ENCODE measurements around the gene RASGEF1C. TPM values are rescaled to one million over a fixed set of nuclear protein-coding genes. Genes with fewer than 3 reads are reported as not detected.

The RASGEF1C gene
- total RNA-seq, 1 experiment from 2014 or later, result not detected

DNA sequence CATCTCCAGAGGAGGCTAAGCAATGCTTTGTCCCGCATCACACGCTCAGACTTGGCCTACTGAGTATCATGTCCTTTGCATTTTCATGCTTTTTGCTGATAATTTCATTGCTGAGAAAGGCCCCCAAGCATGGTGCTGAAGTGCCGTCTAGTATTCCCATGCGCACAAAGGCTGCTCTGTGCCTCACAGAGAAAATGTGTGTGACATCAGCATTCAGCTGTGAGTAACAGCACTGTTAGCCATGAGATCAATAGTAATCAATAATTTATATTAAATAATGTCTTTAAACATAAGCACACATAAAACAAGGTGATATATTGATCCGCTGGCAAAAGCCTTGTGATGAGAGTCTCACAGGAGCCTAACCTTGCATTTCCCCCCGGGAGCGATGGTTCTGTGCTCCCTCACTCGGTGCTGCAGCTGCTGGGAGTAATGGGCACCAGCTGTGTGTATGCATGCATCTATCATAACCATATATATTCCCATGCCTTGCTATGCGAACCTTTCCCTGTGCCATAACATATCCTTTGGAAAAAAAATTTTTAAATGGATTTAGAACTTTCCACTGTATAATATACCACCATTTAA is 87.1 kb downstream of the RASGEF1C start:
- Histone ChIP-seq H3K4me3 (ENCODE audit: low read length) (no peak overlapping the region), H3K27me3 (ENCODE audit: low read length) (no peaks in the 10 kb centered on the region), H3K9ac (ENCODE audit: low read length) (no peak overlapping the region), H3K36me3 (ENCODE audit: insufficient read depth, low read length) (no peaks in the 10 kb centered on the region), H3K4me1 (ENCODE audit: low read length) (no peaks in the 10 kb centered on the region), H3K9me2 (replicated peaks; ENCODE audit: insufficient read depth, low read length) (no peaks in the 10 kb centered on the region), H2AFZ (ENCODE audit: low read length) (no peak overlapping the region), H3K79me2 (ENCODE audit: low read length) (no peaks in the 10 kb centered on the region), H3K4me2 (ENCODE audit: low read depth, low read length, poor library complexity, severe bottlenecking) (no peak overlapping the region), H4K20me1 (ENCODE audit: insufficient read depth, low read depth, low read length) (no peaks in the 10 kb centered on the region), H3K9me3 (ENCODE audit: low read length) (no peaks in the 10 kb centered on the region), H3K27ac (ENCODE audit: low read length) (no peak overlapping the region)
- DNase-seq, result no peak

DNA sequence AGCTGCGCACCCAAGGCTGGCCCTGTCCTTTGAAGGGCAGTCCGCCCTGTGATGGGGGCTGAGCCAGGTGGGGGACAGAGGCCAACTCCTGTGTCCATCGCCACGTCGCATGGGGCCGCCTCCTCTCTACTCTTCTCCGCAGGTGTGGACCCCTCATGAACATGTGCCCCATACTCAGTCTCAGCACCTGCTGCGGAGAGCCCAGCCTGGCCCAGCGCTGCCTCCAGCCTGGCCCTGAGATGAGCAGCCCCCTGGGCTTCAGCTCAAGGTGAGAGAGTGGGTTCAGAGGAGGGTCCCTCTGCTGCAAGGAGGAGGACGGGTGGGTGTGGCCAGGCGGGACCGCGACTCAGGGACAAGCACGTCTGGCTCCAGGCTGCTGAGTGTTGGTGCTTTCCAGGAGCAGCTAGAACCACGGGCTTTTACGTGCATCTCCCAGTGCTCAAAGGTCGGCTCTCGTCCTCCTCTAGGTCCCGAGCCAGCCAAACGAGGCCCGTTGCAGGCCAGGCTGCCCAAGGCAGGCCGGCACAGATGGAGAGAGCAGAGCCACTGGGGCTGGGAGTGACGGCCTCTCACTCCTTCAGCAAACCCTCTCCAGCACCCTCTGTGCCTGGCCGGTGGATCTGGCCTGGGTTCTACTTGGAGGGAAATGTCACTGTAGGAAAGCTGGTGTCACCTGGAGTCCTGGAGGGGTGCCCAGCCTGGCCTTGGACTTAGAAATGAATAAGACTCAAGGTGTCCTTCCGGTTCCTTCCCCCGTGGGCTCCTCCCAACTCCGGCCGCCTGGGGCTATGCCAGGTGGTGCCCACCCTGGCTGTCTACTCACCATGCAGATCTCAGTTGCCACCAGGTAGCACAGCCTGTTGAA is 88.5 kb downstream of the RASGEF1C start:
- H3K27ac ChIP-seq (ENCODE audit: low read length), result no peak overlapping the region
- no peak overlapping the region for H3K4me2 ChIP-seq (ENCODE audit: low read depth, low read length, poor library complexity, severe bottlenecking)
- no peaks in the 10 kb centered on the region for H4K20me1 ChIP-seq (ENCODE audit: insufficient read depth, low read depth, low read length)
- no peaks in the 10 kb centered on the region for H3K9me2 ChIP-seq (replicated peaks; ENCODE audit: insufficient read depth, low read length)
- H3K9me3 ChIP-seq (ENCODE audit: low read length), result no peaks in the 10 kb centered on the region
- no peaks in the 10 kb centered on the region for H3K27me3 ChIP-seq (ENCODE audit: low read length)
- H3K9ac ChIP-seq (ENCODE audit: low read length), result no peak overlapping the region
- no peaks in the 10 kb centered on the region for H3K36me3 ChIP-seq (ENCODE audit: insufficient read depth, low read length)
- H3K4me3 ChIP-seq (ENCODE audit: low read length), result no peak overlapping the region
- H3K4me1 ChIP-seq (ENCODE audit: low read length), result no peaks in the 10 kb centered on the region
- H3K79me2 ChIP-seq (ENCODE audit: low read length), result no peaks in the 10 kb centered on the region
- no peak overlapping the region for H2AFZ ChIP-seq (ENCODE audit: low read length)
- no peak for DNase-seq

DNA sequence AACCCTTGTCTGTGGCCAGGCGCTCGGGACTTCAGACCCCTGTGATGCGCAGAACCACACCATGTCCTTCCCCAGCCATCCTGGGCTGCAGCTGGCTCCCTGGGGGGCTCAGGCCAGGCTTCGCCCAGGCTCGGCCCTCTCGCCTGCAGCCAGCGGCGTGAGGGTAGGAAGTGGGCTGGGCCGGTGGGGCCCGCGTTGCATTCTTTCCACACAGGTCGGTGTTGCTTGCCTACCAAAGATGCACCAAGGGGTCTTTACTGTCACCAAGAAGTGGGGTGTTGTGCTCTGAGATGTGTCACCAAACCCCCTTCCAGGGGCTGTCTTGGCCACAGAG is 89.1 kb downstream of the RASGEF1C start:
- no peak overlapping the region for H3K4me3 ChIP-seq (ENCODE audit: low read length)
- no peak overlapping the region for H3K27ac ChIP-seq (ENCODE audit: low read length)
- H3K4me2 ChIP-seq (ENCODE audit: low read depth, low read length, poor library complexity, severe bottlenecking), result no peak overlapping the region
- H3K27me3 ChIP-seq (ENCODE audit: low read length), result no peaks in the 10 kb centered on the region
- no peak overlapping the region for H3K9ac ChIP-seq (ENCODE audit: low read length)
- H3K4me1 ChIP-seq (ENCODE audit: low read length), result no peaks in the 10 kb centered on the region
- no peaks in the 10 kb centered on the region for H3K79me2 ChIP-seq (ENCODE audit: low read length)
- no peak for DNase-seq
- no peaks in the 10 kb centered on the region for H4K20me1 ChIP-seq (ENCODE audit: insufficient read depth, low read depth, low read length)
- no peaks in the 10 kb centered on the region for H3K9me2 ChIP-seq (replicated peaks; ENCODE audit: insufficient read depth, low read length)
- no peaks in the 10 kb centered on the region for H3K9me3 ChIP-seq (ENCODE audit: low read length)
- no peak overlapping the region for H2AFZ ChIP-seq (ENCODE audit: low read length)
- H3K36me3 ChIP-seq (ENCODE audit: insufficient read depth, low read length), result no peaks in the 10 kb centered on the region

DNA sequence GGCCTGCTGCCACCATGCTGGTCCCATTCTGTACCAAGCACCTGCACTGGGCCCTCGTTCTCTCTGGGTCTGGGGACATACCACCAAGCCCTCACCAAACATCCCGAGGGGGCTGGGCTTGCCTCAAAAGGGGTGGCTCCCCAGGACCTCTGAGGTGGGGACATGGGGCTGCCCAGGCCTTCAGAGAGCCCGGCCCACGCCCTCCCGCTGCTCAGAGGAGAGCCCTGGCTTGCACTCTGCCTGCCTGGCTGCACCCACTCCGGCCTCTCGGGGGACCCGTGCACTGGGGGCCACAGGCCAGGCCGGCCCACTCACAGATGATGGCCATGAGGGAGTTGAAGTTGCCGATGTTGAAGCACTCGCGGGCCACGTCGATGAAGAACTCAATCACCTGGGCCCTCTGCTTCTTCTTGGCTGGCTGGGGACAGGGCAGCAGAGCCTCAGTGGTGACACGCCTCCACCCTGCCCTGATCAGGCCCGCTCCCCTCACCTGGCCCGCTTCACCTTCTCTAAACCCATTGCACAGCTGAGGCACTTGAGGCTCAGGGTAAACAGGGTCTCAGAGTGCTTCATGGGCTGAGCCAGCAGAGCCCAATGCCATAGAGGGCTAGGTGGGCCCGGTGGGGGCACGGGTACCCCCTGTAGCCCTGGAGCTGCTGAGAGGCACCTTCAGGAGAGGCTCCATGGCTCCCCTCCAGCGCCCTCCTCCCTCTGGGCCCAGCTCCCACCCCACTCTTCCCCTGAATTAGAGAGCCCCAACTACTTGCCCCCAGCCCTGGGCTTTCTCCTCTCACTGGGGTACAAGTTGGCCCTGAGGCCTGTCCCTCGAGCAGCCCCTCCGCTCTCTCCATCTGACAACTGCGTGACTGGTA is 89.7 kb downstream of the RASGEF1C start:
- Histone ChIP-seq H3K4me1 (ENCODE audit: low read length) (no peaks in the 10 kb centered on the region), H4K20me1 (ENCODE audit: insufficient read depth, low read depth, low read length) (no peaks in the 10 kb centered on the region), H2AFZ (ENCODE audit: low read length) (no peak overlapping the region), H3K27me3 (ENCODE audit: low read length) (no peaks in the 10 kb centered on the region), H3K9ac (ENCODE audit: low read length) (no peak overlapping the region), H3K79me2 (ENCODE audit: low read length) (no peaks in the 10 kb centered on the region), H3K4me3 (ENCODE audit: low read length) (no peak overlapping the region), H3K9me2 (replicated peaks; ENCODE audit: insufficient read depth, low read length) (no peaks in the 10 kb centered on the region), H3K9me3 (ENCODE audit: low read length) (no peaks in the 10 kb centered on the region), H3K36me3 (ENCODE audit: insufficient read depth, low read length) (no peaks in the 10 kb centered on the region), H3K4me2 (ENCODE audit: low read depth, low read length, poor library complexity, severe bottlenecking) (no peak overlapping the region), H3K27ac (ENCODE audit: low read length) (no peak overlapping the region)
- no peak for DNase-seq

DNA sequence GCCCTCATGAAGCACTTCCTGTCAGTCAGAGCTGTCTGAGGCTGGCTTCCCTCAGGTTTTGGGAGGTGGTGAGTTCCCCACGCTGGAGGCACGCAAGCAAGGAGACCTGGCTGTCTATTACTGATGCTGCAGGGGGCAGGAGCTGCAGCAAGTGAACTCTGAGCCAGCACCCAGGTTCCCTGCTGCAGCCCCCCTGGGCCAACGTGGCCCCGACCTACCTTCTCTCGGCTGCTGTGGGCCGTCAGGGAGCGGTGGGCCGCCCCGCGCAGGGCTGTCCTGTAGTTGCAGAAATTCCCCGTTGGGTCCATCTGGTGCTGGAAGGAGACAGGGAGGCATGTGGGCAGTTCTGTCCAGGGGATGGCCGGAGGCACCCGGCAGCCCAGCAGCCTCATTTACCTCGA is 90.6 kb downstream of the RASGEF1C start:
- Histone ChIP-seq H3K9me2 (replicated peaks; ENCODE audit: insufficient read depth, low read length) (no peaks in the 10 kb centered on the region), H3K27ac (ENCODE audit: low read length) (no peak overlapping the region), H3K27me3 (ENCODE audit: low read length) (no peaks in the 10 kb centered on the region), H3K36me3 (ENCODE audit: insufficient read depth, low read length) (no peaks in the 10 kb centered on the region), H3K4me2 (ENCODE audit: low read depth, low read length, poor library complexity, severe bottlenecking) (no peak overlapping the region), H2AFZ (ENCODE audit: low read length) (no peak overlapping the region), H3K4me3 (ENCODE audit: low read length) (no peak overlapping the region), H3K4me1 (ENCODE audit: low read length) (no peaks in the 10 kb centered on the region), H4K20me1 (ENCODE audit: insufficient read depth, low read depth, low read length) (no peaks in the 10 kb centered on the region), H3K9me3 (ENCODE audit: low read length) (no peaks in the 10 kb centered on the region), H3K79me2 (ENCODE audit: low read length) (no peaks in the 10 kb centered on the region), H3K9ac (ENCODE audit: low read length) (no peak overlapping the region)
- DNase-seq, result no peak

DNA sequence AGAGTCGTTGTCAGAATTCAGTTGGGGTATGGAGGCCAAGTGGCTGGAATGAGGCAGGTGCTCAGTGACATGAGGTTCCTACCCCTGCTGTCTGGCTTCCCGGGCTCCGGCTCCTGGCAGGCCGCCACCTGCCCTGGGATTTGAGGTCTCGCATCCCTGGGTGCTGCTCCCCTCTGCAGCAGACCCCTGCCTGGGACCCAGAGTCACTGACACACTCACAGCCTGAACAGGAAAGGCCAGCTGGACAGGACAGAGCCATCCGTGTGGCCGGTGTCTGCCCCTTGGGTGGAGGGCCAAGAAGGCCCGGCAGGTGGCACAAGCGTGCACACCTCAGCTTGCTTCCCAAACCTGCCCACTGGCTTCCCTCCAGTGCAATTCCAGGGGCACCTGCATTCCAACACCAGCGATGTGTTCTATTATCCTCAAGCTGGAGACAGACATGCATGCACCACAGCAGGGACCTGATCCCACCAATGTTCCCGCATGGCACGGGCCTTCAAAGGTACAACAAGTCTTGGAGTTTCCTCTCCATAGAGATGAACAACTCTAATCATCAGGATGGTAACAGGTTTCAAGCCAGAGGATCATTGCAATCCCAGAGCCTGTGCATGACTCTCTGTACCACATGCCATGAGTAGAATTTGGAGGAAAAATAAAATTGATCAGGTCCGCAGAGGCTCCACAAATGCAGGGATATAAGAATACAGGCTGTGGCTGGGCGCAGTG is 91.8 kb downstream of the RASGEF1C start:
- Histone ChIP-seq H4K20me1 (ENCODE audit: insufficient read depth, low read depth, low read length) (no peaks in the 10 kb centered on the region), H2AFZ (ENCODE audit: low read length) (no peak overlapping the region), H3K4me2 (ENCODE audit: low read depth, low read length, poor library complexity, severe bottlenecking) (no peak overlapping the region), H3K36me3 (ENCODE audit: insufficient read depth, low read length) (no peaks in the 10 kb centered on the region), H3K9me3 (ENCODE audit: low read length) (no peaks in the 10 kb centered on the region), H3K27me3 (ENCODE audit: low read length) (no peaks in the 10 kb centered on the region), H3K4me3 (ENCODE audit: low read length) (no peak overlapping the region), H3K9ac (ENCODE audit: low read length) (no peak overlapping the region), H3K79me2 (ENCODE audit: low read length) (no peaks in the 10 kb centered on the region), H3K27ac (ENCODE audit: low read length) (no peak overlapping the region), H3K4me1 (ENCODE audit: low read length) (no peaks in the 10 kb centered on the region), H3K9me2 (replicated peaks; ENCODE audit: insufficient read depth, low read length) (no peaks in the 10 kb centered on the region)
- no peak for DNase-seq

DNA sequence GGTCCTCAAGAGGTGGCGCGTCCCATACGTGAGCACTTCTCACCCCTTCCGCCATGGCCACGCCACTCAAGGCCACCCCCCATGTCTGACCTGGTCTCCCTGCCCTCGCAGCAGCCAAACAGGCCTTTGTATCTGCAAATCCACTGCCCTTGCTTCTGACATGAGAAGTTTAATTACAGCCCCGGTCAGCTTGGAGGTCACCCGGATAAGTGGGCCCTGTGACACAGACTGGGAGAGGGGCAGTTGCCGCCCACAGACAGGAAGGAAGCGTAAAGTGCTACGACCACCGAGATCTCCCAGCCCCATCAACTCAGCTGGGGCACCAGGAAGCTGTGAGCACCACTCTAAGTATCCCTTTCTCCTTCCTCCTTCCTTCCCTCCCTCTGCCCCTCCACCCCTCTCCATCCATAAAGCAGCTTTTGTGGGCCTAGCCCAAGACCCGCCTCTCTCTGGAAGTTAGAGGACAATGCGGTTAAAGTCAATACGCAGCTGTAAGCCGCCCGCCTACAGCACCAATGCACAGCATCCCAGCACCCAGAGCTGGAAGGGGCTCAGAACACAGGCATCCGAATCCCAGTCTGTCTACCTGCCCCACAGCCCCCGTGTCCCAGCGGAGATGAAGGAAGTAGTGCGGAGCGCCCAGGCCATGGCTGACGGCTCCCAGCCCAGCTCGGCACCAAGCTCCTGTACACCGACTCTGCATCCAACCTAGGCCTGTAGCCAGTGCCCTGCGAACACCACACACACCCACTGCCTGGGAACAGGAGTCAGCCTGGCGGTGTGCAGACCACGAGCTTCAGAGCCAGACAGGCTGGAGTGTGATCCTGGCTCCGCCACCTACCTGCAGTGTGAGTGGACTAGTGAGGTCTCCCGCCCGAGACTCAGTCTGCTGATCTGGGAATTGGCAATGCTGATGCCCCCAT is 92.7 kb downstream of the RASGEF1C start:
- Histone ChIP-seq H3K27ac (ENCODE audit: low read length) (no peak overlapping the region), H4K20me1 (ENCODE audit: insufficient read depth, low read depth, low read length) (no peaks in the 10 kb centered on the region), H2AFZ (ENCODE audit: low read length) (no peak overlapping the region), H3K9me2 (replicated peaks; ENCODE audit: insufficient read depth, low read length) (no peaks in the 10 kb centered on the region), H3K4me3 (ENCODE audit: low read length) (no peak overlapping the region), H3K4me2 (ENCODE audit: low read depth, low read length, poor library complexity, severe bottlenecking) (no peak overlapping the region), H3K27me3 (ENCODE audit: low read length) (no peaks in the 10 kb centered on the region), H3K9ac (ENCODE audit: low read length) (no peak overlapping the region), H3K4me1 (ENCODE audit: low read length) (no peaks in the 10 kb centered on the region), H3K9me3 (ENCODE audit: low read length) (no peaks in the 10 kb centered on the region), H3K36me3 (ENCODE audit: insufficient read depth, low read length) (no peaks in the 10 kb centered on the region), H3K79me2 (ENCODE audit: low read length) (no peaks in the 10 kb centered on the region)
- no peak for DNase-seq

All from Karpas-422 (cell line).